Breast epithelium (tissue), 3 donors: Measurements from ENCODE around the gene INPP5F.

ENCODE experiments used
- CTCF ChIP-seq, 3 donors: fragments of 450-650 bp; IDR thresholded peaks; one replicate each; pipeline ENCODE4 v1.5.1; 2016 to 2017; ENCODE audit warnings: antibody characterized with exemption in 3 of 3, mild to moderate bottlenecking in 3 of 3, moderate library complexity in 3 of 3
- POLR2A ChIP-seq: fragments of 450-650 bp; IDR thresholded peaks from one replicate; pipeline ENCODE4 v1.6.1; 2016; ENCODE audit warnings: antibody characterized with exemption, mild to moderate bottlenecking, moderate library complexity
- POLR2AphosphoS5 ChIP-seq, 3 donors: sonication (generic); formaldehyde crosslinking; IDR thresholded peaks; one replicate each; pipeline ENCODE4 v1.6.1; 2017; ENCODE audit warnings: antibody characterized with exemption in 3 of 3

DNA sequence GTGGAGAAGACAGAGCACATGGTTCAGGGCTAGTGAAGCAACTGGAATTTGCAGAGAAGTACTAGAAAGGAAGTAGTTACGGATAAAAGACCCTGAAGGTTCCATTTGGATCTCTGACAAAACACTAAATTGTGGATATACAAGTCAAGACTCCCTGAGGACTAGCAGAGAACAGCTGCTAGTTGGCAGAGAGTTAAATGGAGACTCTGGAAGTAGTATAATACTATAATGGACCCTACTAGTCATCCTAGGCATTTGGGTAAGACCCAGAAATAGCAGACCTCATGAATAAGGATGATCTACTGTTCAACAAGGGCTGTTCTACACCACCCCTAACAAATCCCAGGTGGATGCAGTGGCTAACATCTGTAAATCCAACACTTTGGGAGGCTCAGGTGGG lies 127.7 kb downstream of the INPP5F start:
- TF ChIP-seq CTCF (IDR thresholded peaks at IDR 0.05) (no peak), POLR2A (no peak), POLR2AphosphoS5 (IDR thresholded peaks at IDR 0.05) (no peak)
